HUES6 (cell line): ENCODE measurements around the gene CPB2.

ENCODE experiments used
- H3K27ac ChIP-seq: 2 replicates; pipeline ENCODE4 v1.7.0; 2013; ENCODE audit warnings: low read depth, mild to moderate bottlenecking, low read length, inconsistent platforms
- H3K27me3 ChIP-seq: 2 replicates; pipeline ENCODE4 v1.6.1; 2013; ENCODE audit warnings: low read length; ENCODE audit not compliant: control insufficient read depth, insufficient read depth
- H3K36me3 ChIP-seq: 2 replicates; pipeline ENCODE4 v1.6.1; 2013; ENCODE audit warnings: low read length; ENCODE audit not compliant: control insufficient read depth, insufficient read depth
- H3K4me1 ChIP-seq: 2 replicates; pipeline ENCODE4 v1.6.1; 2013; ENCODE audit warnings: low read length; ENCODE audit not compliant: control insufficient read depth, insufficient read depth
- H3K4me3 ChIP-seq: 2 replicates; pipeline ENCODE4 v1.5.1; 2013; ENCODE audit warnings: low read depth, low read length
- H3K9ac ChIP-seq: one replicate; pipeline ENCODE4 v1.6.1; 2013; ENCODE audit warnings: mild to moderate bottlenecking, low read length
- H3K9me3 ChIP-seq: 2 replicates; pipeline ENCODE4 v1.6.1; 2013; ENCODE audit warnings: low read depth, low read length; ENCODE audit not compliant: control insufficient read depth, insufficient read depth

Gene CPB2

DNA sequence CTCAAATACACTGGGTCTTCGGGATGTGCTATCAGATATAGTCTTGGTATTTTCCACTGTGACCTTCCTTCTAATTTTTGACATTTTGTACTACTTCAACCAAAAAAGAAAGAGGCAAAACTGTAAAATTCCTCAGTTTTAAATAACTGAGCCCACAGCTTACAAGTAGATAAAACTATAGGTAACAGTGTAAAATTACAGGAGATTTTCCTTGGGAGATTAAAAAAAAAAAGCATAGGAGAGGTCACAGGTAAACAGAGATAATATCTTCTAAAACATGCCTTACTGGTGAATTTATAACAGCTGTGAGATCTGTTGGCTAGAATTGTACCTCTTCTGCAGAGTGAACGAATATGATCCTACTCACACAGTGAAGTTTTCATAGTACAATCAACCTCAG lies 59.4 kb downstream of the CPB2 start:
- H3K9me3 ChIP-seq, result no peaks in the 10 kb centered on the region
- peaks cover 16% of the 10 kb centered on the region for H3K36me3 ChIP-seq
- no peak overlapping the region for H3K9ac ChIP-seq
- H3K4me1 ChIP-seq, result no peaks in the 10 kb centered on the region
- H3K27me3 ChIP-seq, result no peaks in the 10 kb centered on the region
- no peak overlapping the region for H3K4me3 ChIP-seq
- H3K27ac ChIP-seq, result no peak overlapping the region

DNA sequence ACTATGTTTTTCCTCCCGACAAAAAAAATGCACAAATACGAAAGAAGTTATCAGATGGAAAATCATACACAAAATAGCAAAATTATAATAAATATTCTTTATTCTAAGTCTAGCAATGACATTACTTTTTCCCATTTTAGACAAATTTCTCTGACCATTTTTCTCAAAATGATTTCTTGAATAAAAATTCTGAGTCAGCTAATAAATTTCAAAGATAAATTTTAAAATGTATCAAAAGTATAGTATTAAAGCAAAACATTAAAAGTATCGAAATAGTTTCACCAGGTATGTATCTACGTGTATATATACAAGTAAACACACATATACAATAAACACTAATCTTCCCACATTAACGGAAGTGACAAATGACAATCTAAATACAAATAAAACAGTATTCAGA lies 61.2 kb downstream of the CPB2 start:
- Histone ChIP-seq H3K4me3 (no peak overlapping the region), H3K9ac (no peak overlapping the region), H3K27ac (no peak overlapping the region), H3K36me3 (peaks cover 24% of the 10 kb centered on the region), H3K27me3 (no peaks in the 10 kb centered on the region), H3K4me1 (no peaks in the 10 kb centered on the region), H3K9me3 (no peaks in the 10 kb centered on the region)

DNA sequence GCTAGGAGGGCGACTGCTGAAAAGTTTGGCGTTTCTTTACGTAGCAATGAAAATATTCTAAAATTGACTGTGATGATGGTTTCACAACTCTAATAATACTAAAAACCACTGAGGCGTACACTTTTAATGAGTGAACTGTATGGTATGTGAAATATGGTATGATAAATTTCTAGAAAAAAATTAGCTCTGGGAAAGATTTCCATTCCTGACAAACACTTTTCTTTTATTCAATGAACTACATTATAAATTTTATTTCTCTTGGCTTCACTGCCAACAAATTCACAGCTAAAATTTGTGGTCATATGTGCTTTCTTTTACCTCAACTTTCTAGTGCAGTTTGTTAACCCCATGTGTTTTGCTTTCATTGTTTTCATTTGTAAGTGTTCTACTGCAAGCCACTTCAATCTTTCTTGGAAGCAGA lies 63.4 kb downstream of the CPB2 start:
- H3K27me3 ChIP-seq, result no peaks in the 10 kb centered on the region
- no peak overlapping the region for H3K4me3 ChIP-seq
- H3K9me3 ChIP-seq, result no peaks in the 10 kb centered on the region
- no peak overlapping the region for H3K9ac ChIP-seq
- H3K27ac ChIP-seq, result no peak overlapping the region
- no peaks in the 10 kb centered on the region for H3K4me1 ChIP-seq
- H3K36me3 ChIP-seq, result peaks cover 34% of the 10 kb centered on the region

DNA sequence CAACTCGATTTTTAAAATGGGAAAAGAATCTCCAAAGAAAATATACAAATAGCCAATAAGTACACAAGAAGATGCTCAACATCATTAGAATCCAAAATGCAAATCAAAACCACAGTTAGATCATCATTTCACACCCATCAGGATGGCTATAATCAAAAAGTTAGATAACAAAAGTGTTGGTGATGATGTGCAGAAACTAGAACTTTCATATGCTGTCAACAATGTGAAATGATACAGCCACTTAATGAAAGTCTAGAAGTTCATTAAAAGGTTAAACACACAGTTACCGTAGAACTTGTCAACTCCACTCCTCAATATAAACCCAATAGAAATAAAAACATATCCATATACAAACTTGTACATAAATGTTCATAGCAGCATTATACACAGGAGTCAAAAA lies 64.1 kb downstream of the CPB2 start:
- Histone ChIP-seq H3K9ac (no peak overlapping the region), H3K4me1 (no peaks in the 10 kb centered on the region), H3K36me3 (peaks cover 34% of the 10 kb centered on the region), H3K4me3 (no peak overlapping the region), H3K9me3 (no peaks in the 10 kb centered on the region), H3K27me3 (no peaks in the 10 kb centered on the region), H3K27ac (no peak overlapping the region)

DNA sequence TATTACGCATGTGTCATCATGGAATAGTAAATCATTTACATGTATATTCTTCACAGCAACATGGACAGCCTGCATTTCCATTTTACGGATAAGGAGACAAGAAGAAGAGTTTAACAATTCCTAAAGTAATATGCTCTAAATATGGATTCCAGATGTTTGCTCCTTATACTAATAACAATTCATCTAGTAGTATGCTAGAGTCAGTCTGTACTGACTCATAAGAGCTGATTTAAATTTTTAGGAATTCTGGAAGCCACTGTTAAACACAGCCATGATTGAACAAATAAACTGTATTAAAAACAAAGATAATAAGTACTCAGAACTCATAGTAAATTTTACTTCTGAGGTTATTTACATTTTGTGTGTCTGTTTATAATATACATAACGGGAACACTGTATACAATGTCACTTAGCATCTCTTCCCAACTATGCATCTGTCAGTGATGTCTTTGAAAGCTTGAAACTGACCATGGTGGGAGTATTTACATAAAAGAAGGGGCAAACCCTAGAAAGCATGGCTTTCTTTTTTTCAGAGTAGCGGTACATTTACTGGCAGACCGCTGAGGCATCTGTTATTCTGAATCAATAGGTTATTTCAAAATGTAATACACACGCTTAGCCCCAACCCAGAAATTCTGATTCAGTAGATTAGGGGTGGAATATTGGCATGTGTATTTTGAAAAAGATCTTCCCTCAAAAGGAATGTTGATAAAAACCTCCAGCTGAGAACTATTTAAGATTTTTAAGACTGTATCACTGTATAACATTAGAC lies 65.2 kb downstream of the CPB2 start:
- no peaks in the 10 kb centered on the region for H3K4me1 ChIP-seq

DNA sequence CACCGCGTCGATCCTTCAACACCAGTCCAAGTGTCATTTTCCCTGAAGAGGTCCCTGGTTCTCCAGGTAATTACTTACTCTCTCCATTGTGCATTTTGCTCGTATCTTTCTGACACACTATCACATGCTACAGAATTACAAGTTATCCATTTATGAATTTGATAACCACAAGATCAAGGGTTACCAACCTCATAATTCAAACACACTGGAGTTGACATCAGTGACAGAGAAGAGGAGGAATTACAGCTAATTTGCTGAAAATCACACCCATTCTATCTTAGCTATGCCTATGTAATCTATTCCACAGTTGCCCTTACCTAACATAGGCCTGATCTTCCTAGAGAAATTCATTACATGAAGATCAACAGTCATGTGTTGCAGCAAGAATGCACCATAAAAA lies 66.5 kb downstream of the CPB2 start:
- Histone ChIP-seq H3K27ac (no peak overlapping the region), H3K9ac (no peak overlapping the region), H3K36me3 (peaks cover 37% of the 10 kb centered on the region), H3K4me1 (no peaks in the 10 kb centered on the region), H3K4me3 (no peak overlapping the region), H3K27me3 (no peaks in the 10 kb centered on the region), H3K9me3 (no peaks in the 10 kb centered on the region)

More for the DNA sequence above, 65.2 kb downstream of the CPB2 start:
- Histone ChIP-seq H3K9me3 (no peaks in the 10 kb centered on the region), H3K27ac (no peak overlapping the region), H3K27me3 (no peaks in the 10 kb centered on the region), H3K9ac (no peak overlapping the region), H3K4me3 (no peak overlapping the region), H3K36me3 (peaks cover 34% of the 10 kb centered on the region)

DNA sequence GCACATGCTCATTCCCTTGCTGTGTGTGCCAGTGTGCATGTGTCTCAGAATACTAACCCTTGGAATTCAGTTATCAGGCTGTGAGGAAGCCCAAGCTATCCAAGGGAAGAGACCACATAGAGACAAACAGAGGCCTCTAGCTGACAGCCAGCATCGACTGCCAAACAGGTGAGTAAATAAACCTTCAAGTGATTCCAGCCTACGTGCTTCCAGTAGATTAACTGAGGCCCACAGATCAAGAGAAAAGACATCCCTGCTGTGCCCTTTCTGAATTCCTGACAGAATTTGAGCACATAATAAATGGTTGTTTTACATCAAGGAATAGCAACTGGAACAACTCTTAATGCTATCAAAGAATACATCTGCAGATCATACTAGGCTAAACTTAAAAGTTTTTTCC lies 69.8 kb downstream of the CPB2 start:
- Histone ChIP-seq H3K4me1 (no peaks in the 10 kb centered on the region), H3K27me3 (no peaks in the 10 kb centered on the region), H3K36me3 (peaks cover 31% of the 10 kb centered on the region), H3K27ac (no peak overlapping the region), H3K9ac (no peak overlapping the region), H3K9me3 (peaks cover 9% of the 10 kb centered on the region; the same call in 1 of the 2 replicates), H3K4me3 (no peak overlapping the region)

DNA sequence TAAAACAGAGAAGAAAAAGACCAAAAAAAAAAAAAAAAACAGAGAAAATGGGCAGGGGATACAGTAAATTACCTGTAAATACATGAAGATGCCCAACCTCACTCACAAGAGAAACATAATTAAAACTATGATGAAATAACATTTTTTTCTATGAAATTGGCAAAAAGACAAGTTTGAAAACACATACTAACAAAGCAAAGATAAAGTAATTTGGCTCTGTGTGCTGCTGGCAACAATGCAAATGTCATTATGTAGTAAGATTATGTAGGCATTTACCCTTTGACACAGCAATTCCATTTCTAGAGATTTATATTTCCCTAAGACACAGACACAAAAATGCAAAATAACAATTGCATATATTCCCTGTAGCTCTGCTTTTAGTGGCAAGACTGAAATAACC lies 72.5 kb downstream of the CPB2 start:
- no peak overlapping the region for H3K4me3 ChIP-seq
- H3K27ac ChIP-seq, result no peak overlapping the region
- H3K36me3 ChIP-seq, result peaks cover 15% of the 10 kb centered on the region
- H3K27me3 ChIP-seq, result no peaks in the 10 kb centered on the region
- H3K9ac ChIP-seq, result no peak overlapping the region
- H3K4me1 ChIP-seq, result no peaks in the 10 kb centered on the region
- H3K9me3 ChIP-seq, result peaks cover 9% of the 10 kb centered on the region; the same call in 1 of the 2 replicates

DNA sequence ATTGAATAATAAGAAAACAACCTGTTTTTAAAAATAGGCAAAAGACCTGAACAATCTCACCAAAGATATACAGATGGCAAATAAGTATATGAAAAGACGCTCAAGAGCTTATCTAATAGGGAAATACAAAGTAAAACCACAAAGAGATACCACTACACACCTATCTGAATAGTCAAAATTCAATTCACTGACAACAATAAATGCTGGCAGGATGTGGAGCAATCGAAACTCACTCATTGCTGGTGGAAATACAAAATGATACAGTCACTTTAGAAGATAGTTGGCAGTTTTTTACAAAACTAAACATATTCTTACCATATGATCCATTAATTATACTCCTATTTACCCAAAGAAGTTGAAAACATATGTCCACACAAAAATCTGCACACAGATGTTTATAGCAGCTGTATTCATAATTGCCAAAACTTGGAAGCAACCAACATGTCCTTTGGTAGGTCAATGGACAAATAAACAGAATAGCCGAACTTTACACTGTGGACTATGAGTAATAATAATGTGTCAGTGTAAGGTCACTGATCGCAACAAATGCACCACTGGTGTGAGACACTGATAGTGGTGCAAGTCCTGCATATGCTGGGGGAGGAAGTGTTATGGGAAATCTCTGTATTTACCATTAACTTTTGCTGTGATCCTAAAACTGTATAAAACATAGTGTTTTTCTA lies 73.1 kb downstream of the CPB2 start:
- H3K27me3 ChIP-seq, result no peaks in the 10 kb centered on the region
- H3K9me3 ChIP-seq, result peaks cover 9% of the 10 kb centered on the region; the same call in 1 of the 2 replicates
- H3K36me3 ChIP-seq, result peaks cover 15% of the 10 kb centered on the region
- no peak overlapping the region for H3K9ac ChIP-seq
- no peak overlapping the region for H3K4me3 ChIP-seq
- H3K4me1 ChIP-seq, result no peaks in the 10 kb centered on the region
- no peak overlapping the region for H3K27ac ChIP-seq

DNA sequence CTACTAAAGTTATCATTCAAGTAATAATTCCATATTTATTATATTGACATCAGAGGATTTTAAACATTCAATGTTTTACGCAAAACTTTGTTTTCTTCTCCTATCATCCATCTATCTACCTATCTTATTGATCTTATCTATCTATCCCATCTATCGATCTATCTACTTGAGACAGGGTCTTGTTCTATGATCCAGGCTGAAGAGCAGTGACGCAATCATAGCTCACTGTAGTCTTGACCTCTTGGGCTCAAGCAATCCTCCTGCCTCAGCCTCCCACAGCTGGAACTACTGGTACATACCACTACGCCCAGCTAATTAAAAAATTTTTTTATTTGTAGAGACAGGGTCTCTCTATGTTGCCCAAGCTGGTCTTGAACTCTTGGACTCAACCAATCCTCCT lies 79.7 kb downstream of the CPB2 start:
- no peak overlapping the region for H3K9ac ChIP-seq
- peaks cover 2% of the 10 kb centered on the region; the same call in 1 of the 2 replicates for H3K9me3 ChIP-seq
- no peak overlapping the region for H3K27ac ChIP-seq
- H3K27me3 ChIP-seq, result no peaks in the 10 kb centered on the region
- H3K36me3 ChIP-seq, result peaks cover 13% of the 10 kb centered on the region
- no peak overlapping the region for H3K4me3 ChIP-seq
- no peaks in the 10 kb centered on the region for H3K4me1 ChIP-seq

DNA sequence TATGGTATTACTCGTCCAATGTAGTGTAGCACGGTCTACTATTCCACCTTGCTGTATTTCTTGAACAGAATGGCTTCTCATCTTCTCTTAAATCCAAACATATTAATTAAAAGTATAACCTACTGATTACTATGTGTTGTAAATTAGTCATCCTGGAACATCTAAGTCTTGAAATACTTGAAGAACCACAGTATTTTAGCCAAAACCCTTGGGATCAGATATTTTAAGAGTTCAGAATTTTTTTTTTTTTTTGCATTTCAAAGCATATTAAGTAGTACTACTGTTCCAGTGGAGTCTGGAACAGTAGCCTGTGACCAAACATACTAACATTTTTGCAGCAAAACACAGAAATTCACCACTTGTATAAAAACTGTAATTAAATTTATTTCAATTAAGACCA lies 82.4 kb downstream of the CPB2 start:
- Histone ChIP-seq H3K36me3 (peaks cover 34% of the 10 kb centered on the region), H3K4me1 (no peaks in the 10 kb centered on the region), H3K4me3 (no peak overlapping the region), H3K9ac (no peak overlapping the region), H3K27ac (no peak overlapping the region), H3K27me3 (no peaks in the 10 kb centered on the region), H3K9me3 (no peaks in the 10 kb centered on the region)
